Caki2 (cell line): ENCODE results near the gene ZNF573. TPM values are rescaled to one million over a fixed set of nuclear protein-coding genes. Genes with fewer than 3 reads are reported as not detected.
A peak's percentile ranks its signal among the peaks of the same experiment; 100 is the strongest.
"Not testable (repeated sequence)": the region's sequence is repeated elsewhere in the genome, so short reads cannot be mapped to it uniquely, and the experiment has no call there.

ENCODE experiments used
- DNase-seq: peaks from one replicate; pipeline ENCODE4 v3.0.0-alpha.2; 2015; ENCODE audit warnings: low read depth
- in situ Hi-C: cut with HindIII; loops from 2 replicates; pipeline ENCODE4 v1.10.0; 2016; ENCODE audit warnings: low sequenced_read_pairs, low pct_unique_long_range_greater_than_20kb, mixed read lengths
- total RNA-seq: library from RNA; depleted of rRNA; stranded (reverse); fragments of >200 nt; shearing (Covaris generic); gene quantifications from 2 replicates; pipeline ENCODE4 v1.2.3, GENCODE V29; 2014; ENCODE audit warnings: low replicate concordance; rRNA removed

Gene ZNF573
- total RNA-seq: 2.2 and 4.8 TPM in 2 replicates

DNA sequence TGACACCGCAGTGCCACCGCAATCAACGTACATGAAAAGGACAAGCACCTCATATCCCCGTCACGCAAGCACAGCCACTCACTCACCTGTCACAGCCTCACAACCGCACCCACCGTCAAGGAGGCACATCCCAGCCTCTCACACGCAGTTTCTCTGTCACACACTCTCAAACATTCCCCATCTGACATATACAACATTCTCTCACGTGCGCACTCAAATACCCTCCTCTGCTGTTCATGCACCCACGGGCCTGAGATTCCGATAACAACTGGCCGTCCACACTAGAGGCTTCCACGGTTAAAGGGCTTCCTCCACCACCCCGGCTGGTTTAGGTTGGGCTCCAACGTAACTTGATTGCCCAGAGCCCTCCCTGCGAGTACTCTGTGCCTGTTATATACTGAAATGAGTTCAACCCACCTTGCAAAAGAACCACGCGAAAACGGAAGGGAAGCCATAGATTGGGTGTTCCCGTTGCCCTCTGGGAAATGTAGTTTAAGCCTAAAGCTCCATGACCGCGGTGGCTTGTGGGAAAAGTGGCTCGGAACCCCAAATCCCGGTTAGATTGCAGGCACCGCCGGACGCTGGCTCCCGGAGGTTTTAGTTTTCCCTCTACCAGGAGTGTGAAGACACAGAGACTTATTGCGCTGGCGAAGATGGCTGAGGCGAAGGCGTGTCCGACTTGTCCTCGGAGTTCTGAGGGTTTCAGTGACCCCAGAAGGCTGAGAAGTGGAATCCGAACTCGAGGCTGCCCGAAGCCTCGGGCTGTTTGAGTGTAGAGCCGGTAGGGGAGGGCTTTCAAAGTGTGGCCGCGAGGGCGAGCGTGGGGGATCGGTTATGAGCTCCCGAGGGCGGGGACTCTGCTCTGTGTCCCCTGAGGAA is at the start of gene ZNF573:
Gene ZNF573 (minus strand): TSS at position 460 of the 879 bp plus-strand sequence. CDS start 5,857 bp downstream, outside the sequence.
- in situ Hi-C loops: no loop called here
- peak; percentile 84 for DNase-seq

DNA sequence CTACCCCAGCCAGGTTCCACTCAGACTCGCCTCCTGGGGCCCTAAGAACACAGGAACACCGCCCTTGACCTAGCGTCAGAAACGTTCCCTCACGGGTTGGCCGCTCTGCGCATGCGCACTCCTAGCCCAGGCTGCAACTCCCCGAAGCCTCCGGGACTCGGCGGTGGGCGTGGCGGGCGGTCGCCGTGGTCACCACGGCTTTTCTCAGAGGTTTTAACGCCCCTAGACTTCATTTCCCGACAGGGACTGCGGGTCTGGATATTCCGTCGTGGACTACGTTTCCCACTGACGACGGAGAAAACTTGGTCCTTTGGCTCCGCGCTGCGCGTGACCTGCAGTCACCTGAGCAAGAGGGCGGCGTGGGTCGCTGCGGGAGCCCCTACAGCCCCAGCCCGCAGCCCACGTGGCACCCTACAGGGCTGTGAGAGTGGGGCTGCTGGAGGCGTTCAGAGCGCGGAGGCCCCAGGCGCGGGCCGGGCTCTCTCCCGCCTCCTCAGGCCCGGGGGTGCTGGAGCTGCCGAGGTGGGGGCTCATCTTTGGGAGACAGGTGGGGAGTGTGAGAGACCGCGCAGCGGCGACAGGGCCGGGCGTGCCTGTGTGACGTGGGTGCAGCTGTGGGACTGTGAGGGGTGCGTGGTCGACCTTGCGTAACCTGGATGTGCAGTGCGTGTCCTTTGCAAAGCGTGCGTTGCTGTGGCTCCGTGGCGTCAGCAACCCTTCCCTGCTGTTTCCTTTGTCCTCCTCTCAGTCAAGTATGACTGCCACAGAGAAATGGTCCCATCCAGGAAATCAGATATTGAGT is 38.0 kb upstream of the ZNF573 start:
- no peak for DNase-seq
- in situ Hi-C loops: no loop called here

DNA sequence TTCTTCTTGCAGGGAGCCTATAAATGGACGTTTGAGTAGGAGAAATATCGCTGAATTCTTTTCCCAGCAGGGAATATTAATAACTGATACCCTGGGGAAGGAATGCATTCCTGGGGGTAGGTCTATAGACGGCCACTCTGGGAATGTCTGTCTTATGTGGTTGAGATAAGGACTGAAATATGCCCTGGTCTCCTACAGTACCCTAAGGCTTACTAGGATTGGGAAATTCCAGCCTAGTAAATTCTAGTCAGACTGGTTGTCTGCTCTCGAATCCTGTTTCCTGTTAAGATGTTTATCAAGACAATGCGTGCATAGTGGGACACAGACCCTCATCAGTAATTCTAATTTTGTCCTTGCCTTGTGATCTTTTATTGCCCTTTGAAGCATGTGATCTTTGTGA is 36.2 kb upstream of the ZNF573 start:
- DNase-seq, in situ Hi-C loops: not testable (repeated sequence)

DNA sequence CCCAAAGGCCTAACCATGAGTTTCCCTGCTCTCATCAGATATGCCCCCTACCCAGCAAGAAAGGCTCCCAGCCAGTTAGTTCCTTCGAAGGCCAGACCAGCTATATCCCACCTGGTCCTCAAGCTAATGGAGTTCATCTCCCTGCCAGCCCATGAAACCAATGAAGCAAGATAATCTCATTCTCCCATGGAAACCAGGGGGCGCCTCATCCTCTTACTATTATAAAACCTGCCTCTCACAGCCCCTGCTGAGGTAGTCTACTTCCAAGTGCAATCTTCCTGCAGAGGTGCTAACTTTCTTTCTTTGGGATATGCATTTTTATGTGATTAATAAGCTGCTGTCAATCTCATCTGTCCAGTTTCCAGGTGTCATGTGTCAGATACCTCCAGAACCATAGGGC is 34.0 kb upstream of the ZNF573 start:
- in situ Hi-C loops: no loop called here
- DNase-seq: no peak

DNA sequence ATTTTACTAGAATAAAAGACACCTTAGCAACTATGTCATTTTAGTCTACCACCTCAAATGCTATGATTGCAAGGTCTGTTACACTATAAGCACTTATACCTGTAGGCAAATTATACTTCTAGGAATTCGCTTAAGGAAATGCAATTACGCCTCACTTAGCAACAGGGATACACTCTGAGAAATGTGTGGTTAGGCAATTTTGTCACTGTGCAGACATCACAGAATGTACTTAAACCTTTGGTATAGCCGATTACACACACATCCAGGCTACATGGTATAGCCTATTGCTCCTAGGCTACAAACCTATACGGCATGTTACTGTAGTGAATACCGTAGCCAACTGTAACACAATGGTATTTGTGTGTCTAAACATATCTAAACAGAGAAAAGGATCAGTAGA is 30.0 kb upstream of the ZNF573 start:
- in situ Hi-C loops: no loop called here

DNA sequence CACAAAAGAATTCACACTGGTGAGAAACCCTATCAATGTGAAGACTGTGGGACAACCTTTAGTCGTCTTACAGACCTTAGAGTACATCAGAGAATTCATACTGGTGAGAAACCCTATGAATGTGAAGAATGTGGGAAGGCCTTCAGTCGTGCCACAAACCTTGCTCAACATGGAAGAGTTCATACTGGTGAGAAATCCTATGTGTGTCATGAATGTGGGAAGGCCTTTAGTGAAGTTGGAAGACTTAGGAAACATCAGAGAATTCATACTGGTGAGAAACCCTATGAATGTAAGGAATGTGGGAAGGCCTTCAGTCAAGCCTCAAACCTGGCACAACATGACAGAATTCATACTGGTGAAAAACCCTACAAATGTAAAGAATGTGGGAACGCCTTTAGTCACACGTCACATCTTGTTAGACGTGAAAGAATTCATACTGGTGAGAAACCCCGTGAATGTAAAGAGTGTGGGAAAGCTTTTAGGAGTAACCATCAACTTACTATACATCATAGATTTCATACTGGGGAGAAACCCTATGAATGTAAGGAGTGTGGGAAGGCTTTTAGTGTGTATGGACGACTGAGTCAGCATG is 24.0 kb upstream of the ZNF573 start:
- in situ Hi-C loops: no loop called here

More for the DNA sequence above, 30.0 kb upstream of the ZNF573 start:
- DNase-seq: no peak

DNA sequence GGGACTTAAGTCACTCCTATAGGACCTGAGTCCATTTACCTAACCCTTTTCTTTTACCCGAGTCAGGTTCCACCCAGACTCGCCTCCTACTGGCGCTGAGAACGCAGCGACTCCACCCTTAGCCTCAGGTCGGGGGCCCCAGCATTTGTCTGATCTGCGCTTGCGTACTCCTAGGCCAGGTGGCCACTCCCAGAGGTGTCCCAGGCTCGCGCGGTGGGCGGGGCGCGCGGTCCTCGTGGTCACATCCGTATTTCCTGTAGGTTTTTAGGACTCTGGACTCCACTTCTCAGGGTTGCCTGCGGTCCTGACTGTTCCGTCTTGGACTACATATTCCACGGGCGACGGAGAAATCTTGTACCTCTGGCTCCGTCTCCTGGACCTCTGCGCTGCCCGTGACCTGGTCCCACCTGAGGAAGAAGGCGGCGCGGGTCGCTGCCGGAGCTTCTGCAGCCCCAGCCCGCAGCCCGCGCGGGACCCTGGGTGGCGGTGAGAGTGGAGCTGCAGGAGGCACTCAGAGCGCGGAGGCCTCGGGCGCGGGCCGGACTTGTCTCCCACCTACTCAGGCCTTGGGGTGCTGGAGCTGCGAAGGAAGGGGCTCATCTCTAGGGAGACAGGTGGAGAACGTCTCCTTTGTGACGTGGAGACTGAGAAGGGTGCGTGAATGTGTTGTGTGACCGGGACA is 11.0 kb upstream of the ZNF573 start:
- DNase-seq: no peak
- in situ Hi-C loops: no loop called here

More for the DNA sequence above, 24.0 kb upstream of the ZNF573 start:
- no peak for DNase-seq

DNA sequence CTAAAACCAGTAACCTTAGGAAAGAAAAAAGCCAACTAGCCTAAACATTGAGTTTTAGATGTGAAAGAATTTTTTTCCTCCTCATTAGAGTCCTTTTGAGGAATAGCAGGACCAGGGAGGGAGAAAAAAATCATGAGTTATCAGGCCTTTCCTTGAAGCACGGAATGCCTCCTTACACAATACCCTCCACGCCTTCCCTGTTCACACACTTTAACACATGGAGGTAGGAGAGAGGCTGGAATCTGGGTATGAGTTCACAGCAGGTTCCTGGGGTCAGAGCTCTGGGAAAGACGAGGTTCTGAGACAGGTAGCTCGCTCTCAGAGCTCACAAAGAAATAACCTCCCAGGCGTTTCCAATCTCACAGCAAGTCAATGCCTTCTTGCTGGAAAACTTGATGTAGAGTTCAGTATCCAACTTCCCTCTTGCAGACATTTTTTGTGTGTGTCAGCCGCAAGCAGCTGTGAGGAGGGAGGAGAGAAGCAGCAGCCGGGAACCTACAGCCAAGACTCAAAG is 716 bp downstream of the ZNF573 start:
- in situ Hi-C loops: no loop called here
- peak; percentile 41 for DNase-seq

DNA sequence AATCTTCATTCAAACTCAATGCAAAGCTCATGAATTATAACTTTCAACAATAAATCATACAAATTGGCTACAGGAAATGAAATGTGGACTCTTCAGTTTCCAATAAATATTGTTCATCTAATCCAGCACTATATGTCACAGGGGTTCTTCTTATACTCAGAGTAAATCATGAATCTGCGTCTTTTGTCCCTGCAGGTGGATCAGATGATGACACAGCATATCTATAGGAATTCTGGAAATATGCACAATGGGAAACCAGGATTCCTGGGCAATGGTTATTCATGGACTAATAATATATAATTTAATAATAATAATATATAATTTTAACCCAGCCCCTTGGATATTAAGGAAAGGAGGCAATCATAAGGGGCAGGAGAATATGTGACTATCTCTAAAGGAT is 8.4 kb downstream of the ZNF573 start:
- in situ Hi-C loops: no loop called here
- no peak for DNase-seq

DNA sequence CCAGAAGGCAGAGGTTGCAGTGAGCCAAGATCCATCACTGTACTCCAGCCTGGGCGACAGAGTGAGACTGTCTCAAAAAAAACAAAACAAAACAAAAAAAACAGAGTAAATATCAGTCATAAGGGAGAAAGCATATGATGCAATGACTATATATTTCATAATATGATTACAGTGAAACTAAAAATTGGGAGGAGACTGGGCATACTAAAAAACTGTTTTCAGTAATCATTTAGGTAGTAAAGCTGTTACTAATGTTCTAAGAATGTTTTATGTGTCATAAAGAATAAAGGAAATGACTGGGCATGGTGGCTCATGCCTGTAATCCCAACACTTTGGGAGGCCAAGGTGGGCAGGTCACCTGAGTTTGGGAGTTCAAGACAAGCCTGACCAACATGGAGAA is 15.9 kb downstream of the ZNF573 start:
- in situ Hi-C loops: no loop called here
- DNase-seq: no peak

DNA sequence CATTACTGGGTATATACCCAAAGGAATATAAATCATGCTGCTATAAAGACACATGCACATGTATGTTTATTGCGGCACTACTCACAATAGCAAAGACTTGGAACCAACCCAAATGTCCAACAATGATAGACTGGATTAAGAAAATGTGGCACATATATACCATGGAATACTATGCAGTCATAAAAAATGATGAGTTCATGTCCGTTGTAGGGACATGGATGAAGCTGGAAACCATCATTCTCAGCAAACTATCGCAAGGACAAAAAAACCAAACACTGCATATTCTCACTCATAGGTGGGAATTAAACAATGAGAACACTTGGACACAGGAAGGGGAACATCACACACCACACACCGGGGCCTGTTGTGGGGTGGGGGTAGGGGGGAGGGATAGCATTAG is 21.7 kb downstream of the ZNF573 start:
- DNase-seq, in situ Hi-C loops: not testable (repeated sequence)

DNA sequence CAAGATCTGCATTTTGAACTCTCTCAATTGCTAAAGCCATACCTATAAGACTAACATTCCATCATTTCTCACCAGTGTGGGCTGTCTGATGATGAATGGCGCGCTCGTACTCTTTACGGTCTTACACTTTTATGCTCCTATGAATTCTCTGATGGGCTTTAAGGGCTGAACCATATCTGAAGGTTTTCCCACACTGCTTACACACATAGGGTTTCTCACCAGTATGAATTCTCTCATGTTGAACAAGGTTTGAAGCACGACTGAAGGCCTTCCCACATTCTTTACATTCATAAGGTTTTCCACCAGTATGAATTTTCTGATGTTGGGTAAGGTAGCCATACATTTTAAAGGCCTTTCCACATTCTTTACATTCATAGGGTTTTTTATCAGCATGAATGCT is 41.0 kb downstream of the ZNF573 start:
- DNase-seq: no peak
- in situ Hi-C loops: no loop called here

DNA sequence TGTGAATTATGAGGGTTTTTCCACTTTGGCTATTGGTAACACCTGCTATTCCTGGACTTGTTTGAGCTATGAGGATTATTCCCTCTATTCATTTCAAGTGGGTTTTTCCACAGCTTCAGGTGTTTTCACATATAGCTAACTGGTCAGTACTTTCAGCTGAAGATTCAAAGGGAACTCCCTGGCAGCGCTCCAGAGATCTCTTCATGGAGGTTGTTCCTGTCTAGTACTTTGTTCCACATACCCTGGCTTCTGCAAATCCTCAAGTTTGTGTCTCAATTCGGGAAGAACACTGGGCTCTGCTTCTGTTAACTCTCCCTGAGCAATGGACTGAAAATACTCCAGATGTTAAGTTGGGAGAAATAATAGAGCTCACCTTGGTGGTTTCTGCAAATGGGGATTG is 54.2 kb downstream of the ZNF573 start:
- no peak for DNase-seq
- in situ Hi-C loops: no loop called here

DNA sequence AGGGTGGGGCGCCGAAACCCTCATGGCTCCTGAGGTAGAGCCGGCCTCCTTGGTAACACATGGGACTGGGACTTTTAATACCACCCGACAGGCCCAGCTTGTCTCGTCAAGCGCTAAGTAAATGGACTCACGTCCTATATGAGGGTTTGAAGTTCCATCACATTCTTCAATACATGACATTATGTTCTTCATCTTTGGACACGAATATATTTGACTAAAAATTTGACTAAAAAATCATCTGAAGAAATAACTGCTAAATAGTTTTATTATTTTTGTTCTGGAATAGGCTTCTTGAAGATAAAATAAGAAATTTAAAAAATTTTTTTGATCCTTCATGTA is 59.5 kb downstream of the ZNF573 start:
- DNase-seq: no peak
- in situ Hi-C loops: no loop called here

DNA sequence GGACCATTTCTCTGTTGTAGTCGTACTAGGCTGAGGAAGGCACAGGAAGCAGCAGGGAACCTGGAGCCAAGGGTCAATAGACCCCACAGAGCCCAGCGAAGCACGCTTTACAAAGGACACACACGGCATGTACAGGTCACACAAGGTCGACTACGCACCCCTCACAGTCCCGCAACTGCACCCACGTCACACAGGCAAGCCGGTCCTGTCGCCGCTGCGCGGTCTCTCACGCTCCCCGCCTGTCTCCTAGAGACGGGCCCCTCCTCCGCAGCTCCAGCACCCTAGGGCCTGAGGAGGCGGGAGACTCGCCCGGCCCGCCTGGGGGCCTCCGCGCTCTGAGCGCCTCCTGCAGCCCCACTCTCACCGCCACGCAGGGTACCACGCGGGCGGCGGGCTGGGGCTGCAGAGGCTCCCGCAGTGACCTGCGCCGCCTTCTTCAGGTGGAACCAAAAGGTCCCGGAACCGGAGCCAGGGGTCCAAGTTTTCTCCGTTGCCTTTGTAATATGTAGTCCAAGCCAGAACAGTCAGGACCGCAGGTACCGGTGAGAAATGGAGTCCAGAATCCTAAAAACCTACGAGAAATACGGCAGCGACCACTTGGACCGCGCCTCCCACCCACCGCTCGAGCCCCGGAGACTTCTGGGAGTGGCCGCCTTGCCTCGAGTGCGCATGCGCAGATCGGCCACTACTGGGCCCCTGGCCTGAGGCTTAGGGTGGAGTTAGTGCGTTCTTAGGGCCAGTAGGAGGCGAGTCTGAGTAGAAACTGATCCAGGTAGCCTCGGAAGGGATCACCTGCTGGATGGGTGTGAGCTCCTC is 60.1 kb downstream of the ZNF573 start, which contains the start of gene ZNF607:
Gene ZNF607 (minus strand): TSS at position 651 of the 816 bp plus-strand sequence. CDS start 8,143 bp downstream, outside the sequence.
- DNase-seq: peak; percentile 91
- in situ Hi-C loops: no loop called here

DNA sequence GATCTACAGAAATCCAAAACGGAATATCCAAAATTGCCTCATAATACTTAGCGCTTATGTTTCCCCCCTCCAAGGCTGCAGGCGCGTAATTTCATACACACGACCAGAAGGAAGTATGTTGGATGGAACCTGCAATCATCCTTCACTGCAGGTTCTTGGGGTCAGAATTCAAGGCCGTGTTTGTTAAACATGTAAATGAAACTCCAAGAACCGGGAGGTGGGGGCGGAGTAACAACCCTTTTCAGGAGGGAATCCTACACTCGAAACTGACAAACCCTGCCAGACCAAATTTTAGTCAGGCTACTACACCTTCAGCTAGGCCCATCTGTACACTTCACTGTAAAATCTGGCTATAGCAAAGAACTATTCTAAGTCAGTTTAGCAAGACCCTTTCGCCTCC is 61.1 kb downstream of the ZNF573 start:
- in situ Hi-C loops: no loop called here
- no peak for DNase-seq

DNA sequence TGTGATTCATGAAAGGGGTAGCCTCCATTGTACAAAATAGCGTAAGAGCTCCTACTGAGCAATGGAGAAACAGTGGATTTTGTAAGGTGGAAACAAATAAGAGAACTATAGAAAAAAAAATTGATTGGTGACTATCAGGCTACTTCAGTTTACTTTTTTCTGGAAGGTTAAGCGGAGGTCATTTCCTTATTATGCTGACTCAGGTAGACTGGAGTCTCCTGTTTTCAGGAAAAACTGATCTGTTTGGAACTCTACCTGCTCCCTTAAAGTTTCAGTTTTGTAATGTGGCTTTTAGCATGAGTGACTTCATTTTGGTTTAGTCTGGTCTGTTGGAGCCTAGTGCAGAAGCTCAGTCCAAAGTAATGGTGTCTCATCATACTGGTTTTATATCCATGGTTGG is 63.2 kb downstream of the ZNF573 start:
- no peak for DNase-seq
- in situ Hi-C loops: no loop called here
